H1 (cell line): ENCODE measurements around the gene ALAS1.

Experiments used
- POLR2AphosphoS5 ChIP-seq: IDR thresholded peaks from 2 replicates; pipeline ENCODE4 v1.6.1; 2011; ENCODE audit warnings: low read depth, low read length
- SUZ12 ChIP-seq: fragments of 200-600 bp; sonication (generic); IDR thresholded peaks from 2 replicates; pipeline ENCODE4 v1.6.1; 2012; ENCODE audit warnings: mild to moderate bottlenecking, inconsistent platforms, low read length, moderate library complexity, mixed read lengths
- TF ChIP-seq, protein P1 (sequence below), 3 experiments: IDR thresholded peaks; 1 replicate in 2 of 3; 2 replicates in 1 of 3; pipeline versions ENCODE4 v1.5.1 to v1.6.1; 2011; ENCODE audit warnings: low read length in 3 of 3, mild to moderate bottlenecking in 3 of 3, inconsistent platforms in 2 of 3, low read depth in 1 of 3, moderate library complexity in 1 of 3; ENCODE audit not compliant: insufficient read depth in 1 of 3; ENCODE audit errors: control extremely low read depth in 1 of 3

GRCh38 chr3:52203701-52204100 is 5.7 kb downstream of the ALAS1 start:
- TF ChIP-seq SUZ12 (no peak), POLR2AphosphoS5 (no peak)
- TF ChIP-seq, protein P1, sequence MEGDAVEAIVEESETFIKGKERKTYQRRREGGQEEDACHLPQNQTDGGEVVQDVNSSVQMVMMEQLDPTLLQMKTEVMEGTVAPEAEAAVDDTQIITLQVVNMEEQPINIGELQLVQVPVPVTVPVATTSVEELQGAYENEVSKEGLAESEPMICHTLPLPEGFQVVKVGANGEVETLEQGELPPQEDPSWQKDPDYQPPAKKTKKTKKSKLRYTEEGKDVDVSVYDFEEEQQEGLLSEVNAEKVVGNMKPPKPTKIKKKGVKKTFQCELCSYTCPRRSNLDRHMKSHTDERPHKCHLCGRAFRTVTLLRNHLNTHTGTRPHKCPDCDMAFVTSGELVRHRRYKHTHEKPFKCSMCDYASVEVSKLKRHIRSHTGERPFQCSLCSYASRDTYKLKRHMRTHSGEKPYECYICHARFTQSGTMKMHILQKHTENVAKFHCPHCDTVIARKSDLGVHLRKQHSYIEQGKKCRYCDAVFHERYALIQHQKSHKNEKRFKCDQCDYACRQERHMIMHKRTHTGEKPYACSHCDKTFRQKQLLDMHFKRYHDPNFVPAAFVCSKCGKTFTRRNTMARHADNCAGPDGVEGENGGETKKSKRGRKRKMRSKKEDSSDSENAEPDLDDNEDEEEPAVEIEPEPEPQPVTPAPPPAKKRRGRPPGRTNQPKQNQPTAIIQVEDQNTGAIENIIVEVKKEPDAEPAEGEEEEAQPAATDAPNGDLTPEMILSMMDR (IDR thresholded peaks at IDR 0.05; ENCODE audit: control extremely low read depth in 1 of 3, insufficient read depth in 1 of 3, low read depth in 1 of 3, low read length in 3 of 3) = no peak
